Upper lobe of right lung (tissue), 1 donor: ENCODE results near the gene PIWIL1. TPM values are rescaled to one million over a fixed set of nuclear protein-coding genes. Genes with fewer than 3 reads are reported as not detected.

Experiments
- ATAC-seq: fragments of 200-7000 bp; cut with Tn5 transposase; one replicate; pipeline ENCODE4 v1.9.1; 2020; ENCODE audit warnings: mild to moderate bottlenecking, moderate library complexity
- DNase-seq: peaks from one replicate; pipeline ENCODE4 v3.0.0-alpha.2; 2020
- H3K27ac ChIP-seq: fragments of 200-600 bp; one replicate; pipeline ENCODE4 v1.8.0; 2022
- H3K27me3 ChIP-seq: fragments of 200-600 bp; one replicate; pipeline ENCODE4 v1.8.0; 2022; ENCODE audit warnings: mild to moderate bottlenecking
- H3K36me3 ChIP-seq: fragments of 200-600 bp; one replicate; pipeline ENCODE4 v1.8.0; 2022
- H3K4me1 ChIP-seq: fragments of 200-600 bp; one replicate; pipeline ENCODE4 v1.8.0; 2022
- H3K4me3 ChIP-seq: fragments of 200-600 bp; one replicate; pipeline ENCODE4 v1.8.0; 2022; ENCODE audit warnings: mild to moderate bottlenecking
- H3K9me3 ChIP-seq: fragments of 200-600 bp; one replicate; pipeline ENCODE4 v1.8.0; 2022
- CTCF ChIP-seq: fragments of 200-600 bp; IDR thresholded peaks from one replicate; pipeline ENCODE4 v1.8.0; 2022; ENCODE audit warnings: antibody characterized with exemption
- intact Hi-C: fragments of 100-400 bp; cut with DNase I; formaldehyde crosslinking; loops from one replicate; pipeline ENCODE4 v1.11.0; 2022
- total RNA-seq: library from RNA; stranded (reverse); fragmentation: NEBNext Ultra II Directional; extraction: Animal tissue kit (Norgen Biotek cat#: 25700); gene quantifications from one replicate; pipeline ENCODE4 v1.2.1, GENCODE V29; 2021
- donor health status: DM: no; HTN: yes; CAD: no; lungs with severe emphysema.

Gene PIWIL1
- total RNA-seq, 1 donor from 2014 or later: not detected

- no peak for TF ChIP-seq CTCF
- Histone ChIP-seq H3K27me3 (peaks cover 31% of the 10 kb centered on the region), H3K36me3 (no peaks in the 10 kb centered on the region), H3K4me3 (no peak overlapping the region), H3K4me1 (peaks cover 10% of the 10 kb centered on the region), H3K9me3 (no peaks in the 10 kb centered on the region), H3K27ac (no peak overlapping the region)
- intact Hi-C loops: no loop called here
- no peak for DNase-seq
- no peak for ATAC-seq
Observed at GRCh38 chr12:130336723-130337487, 782 bp upstream of the PIWIL1 start.

GRCh38 chr12:130338794-130339601 is 1.3 kb downstream of the PIWIL1 start:
- Histone ChIP-seq H3K9me3 (no peaks in the 10 kb centered on the region), H3K27ac (no peak overlapping the region), H3K27me3 (peaks cover 31% of the 10 kb centered on the region), H3K4me1 (peaks cover 12% of the 10 kb centered on the region), H3K4me3 (no peak overlapping the region), H3K36me3 (no peaks in the 10 kb centered on the region)
- no peak for TF ChIP-seq CTCF
- DNase-seq (no peak), ATAC-seq (no peak)
- intact Hi-C loops: no loop called here

- no peak for TF ChIP-seq CTCF
- H3K36me3 ChIP-seq: no peaks in the 10 kb centered on the region
- H3K4me3 ChIP-seq: no peak overlapping the region
- DNase-seq: no peak
- no peaks in the 10 kb centered on the region for H3K9me3 ChIP-seq
- intact Hi-C loops: no loop called here
- H3K27ac ChIP-seq: no peak overlapping the region
- ATAC-seq: peak; percentile 58
- H3K27me3 ChIP-seq: peaks cover 24% of the 10 kb centered on the region
- peaks cover 13% of the 10 kb centered on the region for H3K4me1 ChIP-seq
Observed at GRCh38 chr12:130339951-130340350, 2.3 kb downstream of the PIWIL1 start.

- Histone ChIP-seq H3K4me3 (no peak overlapping the region), H3K4me1 (peaks cover 13% of the 10 kb centered on the region), H3K27ac (no peak overlapping the region), H3K9me3 (no peaks in the 10 kb centered on the region), H3K36me3 (no peaks in the 10 kb centered on the region), H3K27me3 (peaks cover 22% of the 10 kb centered on the region)
- intact Hi-C loops: no loop called here
- no peak for ATAC-seq
- no peak for TF ChIP-seq CTCF
- DNase-seq: no peak
Observed at GRCh38 chr12:130342442-130342841, 4.8 kb downstream of the PIWIL1 start.

- H3K4me3 ChIP-seq: no peak overlapping the region
- peaks cover 13% of the 10 kb centered on the region for H3K4me1 ChIP-seq
- intact Hi-C loops: no loop called here
- H3K27me3 ChIP-seq: peaks cover 22% of the 10 kb centered on the region
- DNase-seq (no peak), ATAC-seq (no peak)
- no peak for TF ChIP-seq CTCF
- H3K9me3 ChIP-seq: no peaks in the 10 kb centered on the region
- H3K36me3 ChIP-seq: no peaks in the 10 kb centered on the region
- H3K27ac ChIP-seq: no peak overlapping the region
Observed at GRCh38 chr12:130342842-130343241, 5.2 kb downstream of the PIWIL1 start.
